Measurements from ENCODE around the gene CBFB.
A peak's percentile ranks its signal among the peaks of the same experiment; 100 is the strongest.
"Not testable (repeated sequence)": the region's sequence is repeated elsewhere in the genome, so short reads cannot be mapped to it uniquely, and the experiment has no call there.

CBFB gene

GRCh38 chr16:67028696-67029253 is at the start of gene CBFB:
CBFB (plus strand) TSS chr16:67029149; CDS start chr16:67029408, 259 bp downstream.
- Mint-ChIP-seq H3K4me3 (peak within 1 kb of the TSS; percentile 89), H3K4me1 (peaks cover 33% of the 10 kb centered on the region), H3K36me3 (no peaks in the 10 kb centered on the region), H3K27ac (peak within 1 kb of the TSS; percentile 86), H3K9me3 (no peaks in the 10 kb centered on the region), H3K27me3 (no peaks in the 10 kb centered on the region)
- ATAC-seq, result peak; percentile 92

- Mint-ChIP-seq H3K36me3 (no peaks in the 10 kb centered on the region), H3K9me3 (no peaks in the 10 kb centered on the region), H3K4me3 (no peak overlapping the region), H3K4me1 (no peaks in the 10 kb centered on the region), H3K27ac (no peak overlapping the region), H3K27me3 (peaks cover 9% of the 10 kb centered on the region)
- ATAC-seq, result no peak
Observed at GRCh38 chr16:66983033-66983432, 45.9 kb upstream of the CBFB start.

DNA sequence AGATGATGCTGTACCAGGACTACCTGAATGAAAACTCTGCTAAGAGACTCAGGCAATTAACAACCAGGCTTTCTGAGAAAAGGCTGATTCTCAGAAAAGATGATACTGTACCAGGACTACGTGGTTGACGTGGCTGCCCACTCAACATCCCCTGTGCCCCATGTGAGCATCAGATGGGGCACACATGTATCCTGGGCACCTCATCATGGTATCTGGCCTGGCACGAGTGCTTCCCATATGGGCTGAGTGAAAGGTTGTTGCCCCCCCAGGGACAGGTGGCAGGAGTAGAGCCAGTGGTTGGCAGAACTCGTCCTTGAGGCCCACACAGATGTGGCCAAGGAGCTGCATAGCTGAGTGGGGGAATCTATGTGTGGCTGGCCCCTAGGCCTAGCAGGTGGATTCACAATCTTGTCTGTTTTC is 44.0 kb upstream of the CBFB start:
- Mint-ChIP-seq H3K4me3 (no peak overlapping the region), H3K9me3 (no peaks in the 10 kb centered on the region), H3K4me1 (no peaks in the 10 kb centered on the region), H3K27me3 (peaks cover 9% of the 10 kb centered on the region), H3K27ac (no peak overlapping the region), H3K36me3 (no peaks in the 10 kb centered on the region)
- no peak for ATAC-seq

- Mint-ChIP-seq H3K27me3 (peaks cover 10% of the 10 kb centered on the region), H3K27ac (no peak overlapping the region), H3K36me3 (no peaks in the 10 kb centered on the region), H3K9me3 (no peaks in the 10 kb centered on the region), H3K4me3 (no peak overlapping the region), H3K4me1 (no peaks in the 10 kb centered on the region)
- ATAC-seq, result no peak
Observed at GRCh38 chr16:66986559-66986958, 42.4 kb upstream of the CBFB start.

DNA sequence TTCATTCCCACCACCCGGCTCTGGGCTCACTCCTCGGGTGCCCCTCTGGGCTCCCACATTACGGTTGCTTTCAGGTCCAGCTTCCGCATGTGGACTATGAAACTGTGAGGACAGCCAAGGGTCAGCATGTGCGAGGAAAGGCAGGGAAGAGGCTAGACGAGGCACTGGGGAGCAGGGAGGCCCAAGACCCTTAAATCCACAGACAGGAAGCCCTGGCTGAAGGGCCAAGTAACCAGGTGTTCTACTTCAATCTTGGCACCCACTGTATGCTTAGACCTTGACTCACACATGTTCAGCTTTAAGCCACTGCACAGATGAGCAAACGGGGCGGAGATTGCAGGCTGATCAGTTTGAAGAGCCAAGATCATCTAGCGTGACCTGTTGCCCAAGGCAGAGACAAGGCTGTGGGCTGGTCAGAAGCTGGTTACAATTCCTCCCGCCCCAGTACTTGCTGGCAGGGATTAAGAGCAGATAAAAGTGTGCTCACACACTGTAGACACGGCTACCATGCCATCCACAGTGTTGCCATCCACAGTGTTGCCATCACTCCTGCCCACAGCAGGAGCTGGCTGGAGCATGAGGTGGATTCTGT is 40.7 kb upstream of the CBFB start, which contains the start of gene CES4A:
Gene CES4A (plus strand): TSS at position 393 of the 592 bp plus-strand sequence. CDS start 184 bp downstream, at position 577.
- Mint-ChIP-seq H3K27me3 (peaks cover 26% of the 10 kb centered on the region), H3K27ac (no peak within 1 kb of the TSS), H3K4me3 (no peak within 1 kb of the TSS), H3K36me3 (no peaks in the 10 kb centered on the region), H3K9me3 (no peaks in the 10 kb centered on the region), H3K4me1 (no peaks in the 10 kb centered on the region)
- no peak for ATAC-seq

DNA sequence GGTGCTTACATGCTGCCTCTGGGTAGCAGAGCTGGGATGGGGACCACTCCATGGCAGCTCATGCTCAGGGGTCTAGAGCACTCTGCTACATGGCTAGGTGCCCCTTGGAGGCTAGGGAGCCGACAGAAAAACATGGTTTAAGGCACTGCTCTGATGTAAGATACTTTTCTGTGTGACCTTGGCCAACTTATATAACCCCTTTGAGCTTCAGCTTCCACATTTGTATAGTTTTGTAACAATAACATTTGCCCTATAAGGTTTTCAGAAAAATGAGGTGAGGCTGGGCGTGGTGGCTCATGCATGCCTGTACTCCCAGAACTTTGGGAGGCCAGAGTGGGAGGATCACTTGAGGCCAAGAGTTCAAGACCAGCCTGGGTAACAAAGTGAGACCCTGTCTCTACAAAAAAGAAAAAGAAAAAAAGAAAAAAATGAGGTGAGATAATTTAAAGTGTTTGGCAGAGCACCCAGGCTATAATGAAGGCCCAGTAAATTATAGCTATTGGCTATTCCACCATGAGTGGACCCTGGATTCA is 37.3 kb upstream of the CBFB start:
- Mint-ChIP-seq H3K36me3 (no peaks in the 10 kb centered on the region), H3K4me1 (no peaks in the 10 kb centered on the region), H3K4me3 (no peak overlapping the region), H3K9me3 (no peaks in the 10 kb centered on the region), H3K27me3 (peaks cover 24% of the 10 kb centered on the region), H3K27ac (no peak overlapping the region)
- ATAC-seq, result no peak

DNA sequence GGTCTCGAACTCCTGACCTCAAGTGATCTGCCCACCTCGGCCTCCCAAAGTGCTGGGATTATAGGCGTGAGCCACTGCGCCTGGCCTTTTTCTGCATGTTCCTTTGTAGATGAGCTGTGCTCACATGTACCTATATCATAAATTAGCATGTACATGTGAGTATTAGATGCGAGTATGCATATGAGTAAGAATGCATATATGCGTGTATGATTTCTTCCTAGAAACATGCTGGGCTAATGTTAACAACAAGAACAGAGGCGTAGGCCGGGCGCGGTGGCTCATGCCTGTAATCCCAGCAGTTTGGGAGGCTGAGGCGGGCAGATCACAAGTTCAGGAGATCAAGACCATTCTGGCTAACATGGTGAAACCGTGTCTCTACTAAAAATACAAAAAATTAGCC is 35.4 kb upstream of the CBFB start:
- H3K27ac Mint-ChIP-seq, H3K36me3 Mint-ChIP-seq, H3K4me3 Mint-ChIP-seq, H3K9me3 Mint-ChIP-seq, ATAC-seq, H3K4me1 Mint-ChIP-seq: not testable (repeated sequence)
- peaks cover 17% of the 10 kb centered on the region for H3K27me3 Mint-ChIP-seq

- Mint-ChIP-seq H3K9me3 (no peaks in the 10 kb centered on the region), H3K4me1 (peaks cover 10% of the 10 kb centered on the region), H3K36me3 (no peaks in the 10 kb centered on the region), H3K4me3 (no peak overlapping the region), H3K27me3 (peaks cover 17% of the 10 kb centered on the region), H3K27ac (no peak overlapping the region)
- no peak for ATAC-seq
Observed at GRCh38 chr16:66996324-66996982, 32.5 kb upstream of the CBFB start.

DNA sequence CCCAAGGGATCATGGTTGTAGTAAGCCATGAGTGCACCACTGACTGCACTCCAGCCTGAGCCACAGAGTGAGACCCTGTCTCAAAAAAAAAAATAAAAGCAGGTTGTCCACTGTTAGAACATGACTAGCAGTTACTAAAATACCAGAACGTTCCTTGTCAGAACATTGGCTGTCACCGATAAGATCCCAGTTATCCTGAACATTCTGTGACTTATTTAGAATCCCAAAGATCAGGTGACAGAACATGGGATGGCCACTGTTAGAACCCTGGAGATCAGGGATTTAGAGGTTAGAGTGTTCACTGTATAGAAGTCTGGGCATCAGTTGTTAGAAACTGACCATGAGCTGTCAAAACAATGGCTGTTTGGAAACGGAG is 32.0 kb upstream of the CBFB start:
- Mint-ChIP-seq H3K36me3 (no peaks in the 10 kb centered on the region), H3K4me1 (peaks cover 14% of the 10 kb centered on the region), H3K27me3 (peaks cover 12% of the 10 kb centered on the region), H3K4me3 (no peak overlapping the region), H3K27ac (no peak overlapping the region), H3K9me3 (no peaks in the 10 kb centered on the region)
- no peak for ATAC-seq

- Mint-ChIP-seq H3K4me1 (peaks cover 16% of the 10 kb centered on the region), H3K4me3 (peak overlapping the region; percentile 81), H3K36me3 (peaks cover 6% of the 10 kb centered on the region), H3K27me3 (no peaks in the 10 kb centered on the region), H3K9me3 (no peaks in the 10 kb centered on the region), H3K27ac (peak overlapping the region; percentile 14)
- ATAC-seq, result peak; percentile 79
Observed at GRCh38 chr16:67000384-67001351, 28.3 kb upstream of the CBFB start.

GRCh38 chr16:67001726-67002125 is 27.2 kb upstream of the CBFB start:
- Mint-ChIP-seq H3K9me3 (no peaks in the 10 kb centered on the region), H3K27ac (no peak overlapping the region), H3K4me3 (no peak overlapping the region), H3K27me3 (no peaks in the 10 kb centered on the region), H3K4me1 (peaks cover 16% of the 10 kb centered on the region), H3K36me3 (peaks cover 6% of the 10 kb centered on the region)
- no peak for ATAC-seq

DNA sequence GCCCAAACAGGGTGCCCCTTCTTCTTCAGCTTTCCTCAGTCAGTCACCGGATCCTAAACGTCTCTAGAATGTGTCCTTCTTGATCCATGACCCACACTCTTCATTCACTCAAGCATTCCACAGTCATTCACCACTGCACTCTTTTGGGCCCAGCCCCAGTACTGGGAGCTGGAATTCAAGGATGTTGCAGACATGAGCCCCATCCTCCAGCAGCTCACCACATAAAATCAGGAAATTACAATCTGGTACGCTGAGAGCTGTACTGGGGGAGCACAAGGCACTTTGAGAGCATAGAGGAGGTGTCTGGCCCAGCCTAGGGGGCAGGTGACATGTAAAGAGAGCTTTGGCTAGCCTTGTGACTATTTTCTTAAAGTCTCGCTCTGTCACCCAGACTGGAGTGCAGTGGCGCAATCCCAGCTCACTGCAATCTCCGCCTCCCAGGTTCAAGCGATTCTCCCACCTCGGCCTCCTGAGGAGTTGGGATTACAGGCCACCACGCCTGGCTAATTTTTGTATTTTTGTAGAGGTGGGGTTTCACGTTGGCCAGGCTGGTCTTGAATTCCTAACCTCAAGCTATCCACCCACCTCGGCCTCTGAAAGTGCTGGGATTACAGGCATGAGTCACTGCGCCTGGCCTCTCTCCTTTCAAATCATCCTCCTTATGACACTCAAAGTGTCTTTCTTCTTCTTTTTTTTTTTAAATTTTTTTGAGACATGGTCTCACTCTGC is 21.9 kb upstream of the CBFB start:
- Mint-ChIP-seq H3K4me3 (no peak overlapping the region), H3K9me3 (no peaks in the 10 kb centered on the region), H3K4me1 (peaks cover under 1% of the 10 kb centered on the region), H3K27ac (no peak overlapping the region), H3K36me3 (peaks cover 6% of the 10 kb centered on the region), H3K27me3 (no peaks in the 10 kb centered on the region)
- no peak for ATAC-seq

DNA sequence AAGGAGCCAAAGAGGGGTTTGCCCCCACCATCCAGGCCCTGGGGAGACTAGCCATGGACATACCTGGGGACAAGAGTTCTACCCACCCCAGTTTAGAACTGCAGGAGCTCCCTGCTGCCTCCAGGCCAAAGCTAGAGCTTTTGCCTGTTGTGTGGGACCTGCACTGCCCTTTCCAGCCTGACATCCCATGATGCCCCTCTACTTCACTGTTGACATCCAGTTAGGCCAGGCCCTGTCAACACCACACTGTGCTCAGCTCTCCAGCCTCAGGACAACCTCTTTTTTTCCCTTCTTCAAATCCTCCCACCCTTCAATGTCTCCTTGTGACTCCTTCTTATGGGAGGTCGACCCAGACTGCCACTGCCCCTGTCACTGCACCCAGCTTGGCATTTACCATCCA is 19.8 kb upstream of the CBFB start:
- Mint-ChIP-seq H3K36me3 (no peaks in the 10 kb centered on the region), H3K4me1 (peaks cover 6% of the 10 kb centered on the region), H3K4me3 (no peak overlapping the region), H3K27ac (no peak overlapping the region), H3K27me3 (no peaks in the 10 kb centered on the region), H3K9me3 (no peaks in the 10 kb centered on the region)
- ATAC-seq, result peak; percentile 9

DNA sequence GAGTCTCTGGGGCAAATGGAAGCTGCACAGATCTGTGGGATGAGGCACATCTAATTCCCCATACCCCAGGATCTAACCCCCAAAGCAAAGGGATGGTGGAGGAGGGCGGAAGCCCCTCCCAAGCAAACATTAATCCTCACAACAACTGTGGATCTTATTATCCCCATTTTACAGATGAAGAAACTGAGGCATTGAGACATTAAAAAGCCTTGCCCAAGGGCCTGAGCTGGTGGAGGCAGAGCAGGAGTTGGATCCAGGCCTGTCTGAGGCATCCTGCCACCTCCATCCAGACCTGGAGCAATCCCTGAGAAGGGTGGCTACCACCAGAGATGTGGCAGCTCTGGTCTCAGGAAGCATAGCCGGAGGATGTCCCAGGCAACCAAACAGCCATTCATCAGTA is 17.7 kb upstream of the CBFB start:
- Mint-ChIP-seq H3K4me1 (peaks cover 15% of the 10 kb centered on the region), H3K27ac (no peak overlapping the region), H3K4me3 (no peak overlapping the region), H3K27me3 (peaks cover 9% of the 10 kb centered on the region), H3K9me3 (no peaks in the 10 kb centered on the region), H3K36me3 (no peaks in the 10 kb centered on the region)
- ATAC-seq, result no peak
